HepG2 (cell line): Measurements from ENCODE around the gene KCND3. TPM values are rescaled to one million over a fixed set of nuclear protein-coding genes. Genes with fewer than 3 reads are reported as not detected.
A peak's percentile ranks its signal among the peaks of the same experiment; 100 is the strongest.

Experiments
- ATAC-seq: fragments of 200-7000 bp; cut with Tn5 transposase; 3 replicates; pipeline ENCODE4 v1.9.1; 2020; ENCODE audit warnings: mild to moderate bottlenecking, moderate library complexity
- BruUV-seq: library from RNA; stranded (reverse); fragments of 400-500 nt; replicated peaks from 2 replicates; lab custom pipeline; 2021; lab: Mats Ljungman, UMichigan
- CTCF ChIA-PET: fragments of 300-600 bp; formaldehyde crosslinking; extraction: SDS; loops from one replicate; lab custom pipeline; 2021; ENCODE audit warnings: low total read pairs, inconsistent platforms, low intra/inter-chr PET ratio; lab: Yijun Ruan, JAX
- POLR2A ChIA-PET: fragments of 350-600 bp; sonication (Branson Sonifier 250); formaldehyde crosslinking; loops from one replicate; lab custom pipeline; 2020; ENCODE audit warnings: antibody characterized with exemption, inconsistent platforms; lab: Yijun Ruan, JAX
- DNase-seq: peaks from one replicate; pipeline ENCODE4 v3.0.0-alpha.2; 2015; ENCODE audit warnings: low spot score
- FAIRE-seq: peaks from 3 replicates; lab custom pipeline; 2011; peaks lifted over from hg19 to GRCh38; lab: Jason Lieb, UNC
- H2AFZ ChIP-seq: one replicate; pipeline ENCODE4 v1.6.1; 2011; ENCODE audit warnings: low read length, inconsistent platforms
- H3K27ac ChIP-seq: fragments of 300-600 bp; 3 replicates; pipeline ENCODE4 v1.8.0; 2011; ENCODE audit warnings: mixed run types, mild to moderate bottlenecking, mixed read lengths, low read length, inconsistent platforms; ENCODE audit not compliant: insufficient read depth; ENCODE audit errors: extremely low read length
- H3K27me3 ChIP-seq, 2 experiments: fragments of 200-600 bp in 1 of 2; 2 replicates in 1 of 2; 3 replicates in 1 of 2; pipeline versions ENCODE4 v1.6.0 to v1.8.0; 2011; ENCODE audit warnings: low read length in 2 of 2, mild to moderate bottlenecking in 2 of 2, moderate library complexity in 2 of 2, inconsistent platforms in 1 of 2; ENCODE audit not compliant: insufficient read depth in 2 of 2, control insufficient read depth in 1 of 2
- H3K36me3 ChIP-seq, 2 experiments: fragments of 200-600 bp in 1 of 2; replicated peaks in 1 of 2; 2 replicates in 1 of 2; 3 replicates in 1 of 2; pipeline versions ENCODE4 v1.5.1 to v1.8.0; 2011; ENCODE audit warnings: low read length in 2 of 2, inconsistent platforms in 1 of 2; ENCODE audit not compliant: insufficient read depth in 2 of 2, control insufficient read depth in 1 of 2
- H3K4me1 ChIP-seq: 2 replicates; pipeline ENCODE4 v1.5.1; 2012; ENCODE audit warnings: low read length, inconsistent platforms; ENCODE audit not compliant: insufficient read depth
- H3K4me2 ChIP-seq: 2 replicates; pipeline ENCODE4 v1.6.0; 2011; ENCODE audit warnings: low read depth, low read length, inconsistent platforms
- H3K4me3 ChIP-seq, 3 experiments: fragments of 200-600 bp in 1 of 3; sonication (generic), shearing (Covaris generic) in 1 of 3; replicated peaks in 1 of 3; 2 replicates each; pipeline ENCODE4 v1.5.1; 2011 to 2016; ENCODE audit warnings: low read length in 3 of 3, inconsistent platforms in 2 of 3, low read depth in 2 of 3, mild to moderate bottlenecking in 2 of 3, control low read depth in 1 of 3, mixed read lengths in 1 of 3; ENCODE audit not compliant: insufficient read depth in 1 of 3
- H3K79me2 ChIP-seq: one replicate; pipeline ENCODE4 v1.6.1; 2011; ENCODE audit warnings: low read length, inconsistent platforms; ENCODE audit not compliant: insufficient read depth
- H3K9ac ChIP-seq: 2 replicates; pipeline ENCODE4 v1.6.0; 2011; ENCODE audit warnings: mild to moderate bottlenecking, low read depth, low read length, inconsistent platforms; ENCODE audit not compliant: insufficient read depth
- H3K9me3 ChIP-seq: 2 replicates; pipeline ENCODE4 v1.5.1; 2012; ENCODE audit warnings: mild to moderate bottlenecking, low read length
- H4K20me1 ChIP-seq: 2 replicates; pipeline ENCODE4 v1.6.0; 2011; ENCODE audit warnings: inconsistent platforms, mild to moderate bottlenecking, low read length, moderate library complexity; ENCODE audit not compliant: insufficient read depth
- ATF5 ChIP-seq: sonication (generic); formaldehyde crosslinking; IDR thresholded peaks from 2 replicates; pipeline ENCODE4 v1.4.0; 2020; ENCODE audit warnings: mild to moderate bottlenecking, low read depth, missing genetic modification reagents
- FOXP4 ChIP-seq: sonication (generic); formaldehyde crosslinking; IDR thresholded peaks from 2 replicates; pipeline ENCODE4 v1.4.0; 2020; ENCODE audit warnings: missing genetic modification reagents
- GATAD2A ChIP-seq: IDR thresholded peaks from 2 replicates; pipeline ENCODE4 v1.6.1; 2016
- HMG20A ChIP-seq: IDR thresholded peaks from 2 replicates; pipeline ENCODE4 v1.6.1; 2016; ENCODE audit warnings: borderline replicate concordance
- HOXA3 ChIP-seq: sonication (generic); formaldehyde crosslinking; IDR thresholded peaks from 2 replicates; pipeline ENCODE4 v1.5.0; 2020; ENCODE audit warnings: missing genetic modification reagents
- HOXA9 ChIP-seq: sonication (generic); formaldehyde crosslinking; IDR thresholded peaks from 2 replicates; pipeline ENCODE4 v1.8.1; 2022; ENCODE audit warnings: missing genetic modification reagents, mild to moderate bottlenecking, moderate library complexity, borderline replicate concordance
- JUNB ChIP-seq: sonication (generic); formaldehyde crosslinking; IDR thresholded peaks from 2 replicates; pipeline ENCODE4 v1.8.0; 2022; ENCODE audit warnings: missing genetic modification reagents, mild to moderate bottlenecking, borderline replicate concordance
- MTERF4 ChIP-seq: sonication (generic); formaldehyde crosslinking; IDR thresholded peaks from 2 replicates; pipeline ENCODE4 v1.8.0; 2023; ENCODE audit warnings: mild to moderate bottlenecking, missing genetic modification reagents
- MXI1 ChIP-seq: IDR thresholded peaks from 3 replicates; pipeline ENCODE4 v1.6.1; 2012; ENCODE audit warnings: low read depth, low read length, inconsistent platforms, borderline replicate concordance
- TCF7 ChIP-seq: sonication (generic); IDR thresholded peaks from 2 replicates; pipeline ENCODE4 v1.6.1; 2016; ENCODE audit warnings: antibody characterized with exemption, low read depth
- ZC3H13 ChIP-seq: sonication (generic); formaldehyde crosslinking; IDR thresholded peaks from 2 replicates; pipeline ENCODE4 v1.8.1; 2023; ENCODE audit warnings: mild to moderate bottlenecking, missing genetic modification reagents, moderate library complexity
- ZNF18 ChIP-seq: sonication (generic); formaldehyde crosslinking; IDR thresholded peaks from 2 replicates; pipeline ENCODE4 v1.8.0; 2022; ENCODE audit warnings: mild to moderate bottlenecking, missing genetic modification reagents; ENCODE audit not compliant: insufficient replicate concordance
- ZNF224 ChIP-seq: sonication (generic); formaldehyde crosslinking; IDR thresholded peaks from 2 replicates; pipeline ENCODE4 v1.5.0; 2020; ENCODE audit warnings: mild to moderate bottlenecking, missing genetic modification reagents
- WGBS: methylation state at CpG from one replicate; pipeline ENCODE4 v1.1.6; 2017; ENCODE audit warnings: low lambda C conversion rate; 5-methylcytosine and 5-hydroxymethylcytosine counted together
- in situ Hi-C: cut with HindIII; loops from 2 replicates; pipeline ENCODE4 v1.10.0; 2017; ENCODE audit warnings: low pct_unique_long_range_greater_than_20kb; ENCODE audit not compliant: extremely low pct_ligation_motif_present
- intact Hi-C: fragments of 100-400 bp; cut with micrococcal nuclease; formaldehyde crosslinking; loops from one replicate; pipeline ENCODE4 v1.10.0; 2022; ENCODE audit not compliant: unreplicated experiment
- polyA plus RNA-seq, 8 experiments: library from polyadenylated mRNA; depleted of rRNA in 3 of 8; stranded (reverse) in 7 of 8; unstranded in 1 of 8; fragments of >200 nt; fragmentation: Illumina TruSeq in 4 of 8; extraction: Trizol in 4 of 8; gene quantifications; 2 replicates each; pipeline versions ENCODE4 v1.2.1 to v1.2.3, GENCODE V29; 2011 to 2016; ENCODE audit warnings: low read depth in 4 of 8, missing spikeins in 1 of 8, mixed read lengths in 1 of 8; ENCODE audit not compliant: insufficient read depth in 1 of 8
- total RNA-seq, 5 experiments: library from RNA; depleted of rRNA; stranded (reverse); fragments of >200 nt; fragmentation: Illumina TruSeq; extraction: Trizol; gene quantifications; 2 replicates each; pipeline ENCODE4 v1.2.3, GENCODE V29; 2016; ENCODE audit warnings: low read depth in 1 of 5

The KCND3 gene
- total and polyA plus RNA-seq, 2 of the 13 experiments (the other 11 are each of a cell fraction or from before 2014, with no cell fraction given), result 0.04 TPM; not detected in 1

GRCh38 chr1:111755331-111756123 lies 233.9 kb downstream of the KCND3 start, which contains the start of gene DDX20 (continued):
- TF ChIP-seq ATF5 (CRISPR knock-in tag) (no peak), ZNF224 (CRISPR knock-in tag) (peak; percentile 25; the same call in 1 of the 2 replicates), GATAD2A (peak; percentile 47)

- WGBS, result 2% methylated on average over 12 of the region's 12 CpGs
- Histone ChIP-seq H3K27ac (peak overlapping the region; percentile 83), H3K4me3 (peak overlapping the region; percentile 80 to 96 (median 87)), H3K27me3 (no peaks in the 10 kb centered on the region; a peak in 1 of 5 replicates), H3K36me3 (peaks cover 0 to 7% of the 10 kb centered on the region in 2 experiments; a peak in 3 of 5 replicates), H4K20me1 (no peaks in the 10 kb centered on the region), H3K9me3 (no peaks in the 10 kb centered on the region), H3K4me1 (peaks cover 41% of the 10 kb centered on the region), H2AFZ (peak overlapping the region; percentile 71), H3K4me2 (peak overlapping the region; percentile 89), H3K9ac (peak overlapping the region; percentile 91), H3K79me2 (peaks cover 21% of the 10 kb centered on the region)
- intact Hi-C loops, result no loop called here
- TF ChIP-seq FOXP4 (CRISPR knock-in tag), result no peak
- TF ChIP-seq JUNB (CRISPR knock-in tag), result 0 out of 2 replicates have a peak, but pooled peaks have one; percentile 51
- 0 out of 2 replicates have a peak, but pooled peaks have one; percentile 46 for TF ChIP-seq MTERF4
- 0 out of 2 replicates have a peak, but pooled peaks have one; percentile 1 for TF ChIP-seq HOXA9 (CRISPR knock-in tag)
- no peak for TF ChIP-seq HOXA3 (CRISPR knock-in tag)
- no peak for TF ChIP-seq MXI1
- TF ChIP-seq ZNF18 (CRISPR knock-in tag), result peak; percentile 5
- TF ChIP-seq ZC3H13, result peak; percentile 29; the same call in 1 of the 2 replicates
- no peak for TF ChIP-seq HMG20A
- TF ChIP-seq TCF7, result 0 out of 2 replicates have a peak, but pooled peaks have one; percentile 0
- ATAC-seq, result peak; percentile 31
- BruUV-seq, result TSS peak; percentile 67
- CTCF ChIA-PET, result interaction anchor here (1.9 kb wide), 1 partner anchor 40 kb away, joined by 19 read pairs; no protein-coding TSS in a partner anchor
- in situ Hi-C loops, result loop anchor here (5.0 kb wide), 1 partner anchor 33 kb away; no protein-coding TSS in a partner anchor
- POLR2A ChIA-PET, result interaction anchor here (0.6 to 3.4 kb wide), 3 partner anchors 17 to 219 kb away, joined by 3 to 22 read pairs (median 3); partner anchors contain the start of gene INKA2
- FAIRE-seq, result no peak
- DNase-seq, result no peak
Measured at GRCh38 chr1:111754984-111755330, 234.5 kb downstream of the KCND3 start.
